C4-2B (cell line): ENCODE data around the gene NECTIN3.

Source experiments
- H3K27ac ChIP-seq: fragments of 450-650 bp; 2 replicates; pipeline ENCODE4 v1.5.1; 2017
- ZFX ChIP-seq: fragments of 450-650 bp; IDR thresholded peaks from 2 replicates; pipeline ENCODE4 v1.6.1; 2017
- TF ChIP-seq, protein P1 (sequence below): fragments of 450-650 bp; conservative IDR thresholded peaks from 2 replicates; pipeline ENCODE4 v1.5.1; 2017; ENCODE audit warnings: mild to moderate bottlenecking

The NECTIN3 gene

DNA sequence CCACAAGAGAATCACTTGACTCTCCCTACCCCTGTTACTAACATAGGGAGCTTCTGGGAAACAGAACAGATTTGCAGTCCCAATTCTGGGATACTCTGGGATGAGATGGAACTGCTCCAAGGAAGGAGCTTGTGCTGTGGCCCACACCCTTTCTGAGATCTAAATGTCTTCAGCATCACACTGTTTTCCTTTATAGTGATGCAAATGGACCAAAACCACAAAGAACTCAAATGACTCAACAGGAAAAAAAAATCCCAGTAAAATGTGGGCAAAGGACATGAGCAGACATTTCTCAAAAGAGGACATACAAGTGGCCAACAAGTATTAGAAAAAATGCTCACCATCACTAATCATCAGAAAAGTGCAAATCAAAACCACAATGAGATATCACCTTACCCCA lies 155.6 kb downstream of the NECTIN3 start:
- H3K27ac ChIP-seq, result no peak overlapping the region
- TF ChIP-seq, protein P1, sequence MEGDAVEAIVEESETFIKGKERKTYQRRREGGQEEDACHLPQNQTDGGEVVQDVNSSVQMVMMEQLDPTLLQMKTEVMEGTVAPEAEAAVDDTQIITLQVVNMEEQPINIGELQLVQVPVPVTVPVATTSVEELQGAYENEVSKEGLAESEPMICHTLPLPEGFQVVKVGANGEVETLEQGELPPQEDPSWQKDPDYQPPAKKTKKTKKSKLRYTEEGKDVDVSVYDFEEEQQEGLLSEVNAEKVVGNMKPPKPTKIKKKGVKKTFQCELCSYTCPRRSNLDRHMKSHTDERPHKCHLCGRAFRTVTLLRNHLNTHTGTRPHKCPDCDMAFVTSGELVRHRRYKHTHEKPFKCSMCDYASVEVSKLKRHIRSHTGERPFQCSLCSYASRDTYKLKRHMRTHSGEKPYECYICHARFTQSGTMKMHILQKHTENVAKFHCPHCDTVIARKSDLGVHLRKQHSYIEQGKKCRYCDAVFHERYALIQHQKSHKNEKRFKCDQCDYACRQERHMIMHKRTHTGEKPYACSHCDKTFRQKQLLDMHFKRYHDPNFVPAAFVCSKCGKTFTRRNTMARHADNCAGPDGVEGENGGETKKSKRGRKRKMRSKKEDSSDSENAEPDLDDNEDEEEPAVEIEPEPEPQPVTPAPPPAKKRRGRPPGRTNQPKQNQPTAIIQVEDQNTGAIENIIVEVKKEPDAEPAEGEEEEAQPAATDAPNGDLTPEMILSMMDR, result no peak
- TF ChIP-seq ZFX, result no peak

DNA sequence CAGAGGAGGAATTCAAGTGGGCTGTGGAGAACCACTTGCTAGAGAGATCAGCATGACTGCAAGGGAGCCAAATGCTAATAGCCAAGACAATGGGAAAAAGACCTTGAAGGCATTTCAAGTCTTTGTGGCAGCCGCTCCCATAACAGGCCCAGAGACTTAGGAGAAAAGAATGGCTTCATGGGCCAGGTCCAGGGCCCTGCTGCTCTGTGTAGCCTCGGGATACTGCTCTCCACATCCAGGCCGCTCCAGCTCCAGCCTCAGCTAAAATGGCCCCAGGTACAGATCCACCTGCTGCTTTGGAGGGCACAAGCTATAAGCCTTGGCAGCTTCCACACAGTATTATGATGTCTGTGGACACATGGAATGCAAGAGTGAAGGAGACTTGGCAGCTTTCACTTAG lies 157.7 kb downstream of the NECTIN3 start:
- no peak overlapping the region for H3K27ac ChIP-seq
- no peak for TF ChIP-seq ZFX
- TF ChIP-seq, protein P1, result no peak

DNA sequence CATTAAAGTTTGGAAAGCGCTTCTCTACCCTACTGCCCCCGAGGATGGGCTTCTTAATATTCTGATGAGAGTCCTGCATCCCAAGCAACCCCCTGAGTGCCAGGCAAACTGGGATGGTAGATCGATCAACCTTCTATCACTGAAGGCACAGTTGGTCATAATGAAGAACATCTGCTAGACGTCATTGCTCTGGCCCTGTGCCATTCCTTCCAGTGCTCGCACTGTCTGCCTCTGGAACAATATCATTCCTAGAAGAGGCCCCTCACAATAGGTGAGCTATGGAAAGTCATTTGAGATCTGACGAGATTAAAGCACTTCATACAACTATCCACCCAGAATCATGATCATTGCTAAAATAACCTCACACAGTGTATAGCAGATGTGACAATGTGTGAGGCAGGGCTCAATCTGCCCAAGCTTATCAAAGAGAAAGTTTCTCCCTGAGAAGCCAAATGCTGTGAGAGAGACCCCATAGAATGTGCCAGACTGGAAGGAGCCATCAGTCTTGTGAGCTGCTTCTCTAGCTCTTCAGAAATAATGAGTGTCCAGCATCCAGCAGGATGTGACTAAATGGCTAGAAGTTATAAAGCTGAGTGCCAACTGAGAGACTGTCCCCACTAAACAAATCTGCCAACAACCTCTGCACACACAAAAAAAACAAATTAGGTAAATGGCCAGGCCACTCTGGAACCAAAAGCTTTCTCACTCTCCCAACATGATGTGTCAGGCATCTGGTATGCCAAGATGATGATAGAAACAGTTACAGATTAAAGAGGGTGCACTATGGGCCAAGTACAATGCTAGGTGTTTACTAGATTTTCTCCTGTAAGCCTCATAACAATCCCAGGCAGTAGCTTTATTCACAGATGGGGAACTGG lies 165.5 kb downstream of the NECTIN3 start:
- no peak overlapping the region for H3K27ac ChIP-seq
- TF ChIP-seq, protein P1, result no peak
- no peak for TF ChIP-seq ZFX

DNA sequence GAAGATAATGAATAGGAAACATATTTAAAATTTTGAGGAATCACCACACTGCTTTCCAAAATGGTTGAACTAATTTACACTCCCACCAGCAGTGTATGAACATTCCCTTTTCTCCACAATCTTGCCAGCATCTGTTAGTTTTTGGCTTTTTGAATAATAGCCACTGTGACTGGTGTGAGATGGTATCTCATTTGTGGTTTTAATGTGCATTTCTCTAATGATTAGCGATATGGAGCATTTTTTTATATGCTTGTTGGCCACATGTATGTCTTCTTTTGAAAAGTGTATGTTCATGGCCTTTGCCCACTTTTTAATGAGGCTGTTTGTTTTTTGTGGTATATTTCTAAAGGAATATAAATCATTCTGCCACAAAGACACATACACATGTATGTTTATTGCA lies 166.3 kb downstream of the NECTIN3 start:
- H3K27ac ChIP-seq, result no peak overlapping the region
- no peak for TF ChIP-seq ZFX
- TF ChIP-seq, protein P1, result no peak

DNA sequence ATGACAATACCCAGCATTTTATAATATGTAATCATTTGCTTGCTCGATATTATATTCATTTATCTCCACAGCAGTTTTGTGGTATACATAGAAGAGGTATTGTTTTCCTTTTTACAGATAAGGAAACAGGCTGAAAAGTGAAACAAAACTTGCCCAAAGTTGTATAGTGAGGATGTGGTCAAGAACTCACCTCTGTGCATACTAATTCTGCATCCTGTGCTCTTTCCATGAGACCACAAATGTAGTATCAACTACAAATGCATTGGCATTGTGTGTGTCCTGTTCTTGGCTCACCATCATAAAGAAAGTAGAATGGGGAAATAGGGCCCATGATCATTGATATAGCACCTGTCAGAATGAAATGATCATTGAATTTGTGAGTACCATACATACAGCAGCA lies 167.3 kb downstream of the NECTIN3 start:
- TF ChIP-seq, protein P1, result no peak
- no peak for TF ChIP-seq ZFX
- no peak overlapping the region for H3K27ac ChIP-seq

DNA sequence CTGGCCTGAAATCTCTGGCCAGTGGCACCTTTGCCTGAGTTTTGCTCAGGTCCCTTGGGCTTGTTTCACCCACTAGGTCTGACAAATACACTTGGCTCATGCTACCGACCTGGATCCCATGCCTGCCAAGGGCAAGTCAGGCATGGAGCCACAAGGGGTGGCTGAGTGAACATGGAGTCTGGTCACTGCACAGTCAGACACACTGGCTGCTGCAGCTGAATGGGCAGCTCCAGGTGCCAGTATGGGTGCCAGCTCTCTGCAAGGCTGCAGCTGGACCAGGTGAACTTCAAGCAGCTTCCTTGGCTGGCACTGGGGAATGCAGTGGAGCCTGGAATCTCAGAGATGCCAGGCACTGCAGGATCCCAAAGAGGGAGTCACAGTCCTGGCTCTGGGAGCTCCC lies 170.3 kb downstream of the NECTIN3 start:
- no peak overlapping the region for H3K27ac ChIP-seq
- TF ChIP-seq, protein P1, result no peak
- no peak for TF ChIP-seq ZFX
